Epithelial cell of proximal tubule (primary cell): ENCODE measurements around the gene RNF38. TPM values are rescaled to one million over a fixed set of nuclear protein-coding genes. Genes with fewer than 3 reads are reported as not detected.

Experiments used
- DNase-seq: peaks from one replicate; pipeline ENCODE4 v3.0.0-alpha.2; 2011; ENCODE audit warnings: low read depth
- H3K4me3 ChIP-seq: 2 replicates; pipeline ENCODE4 v1.5.1; 2011; ENCODE audit warnings: low read depth, mild to moderate bottlenecking, low read length
- total RNA-seq: library from RNA; depleted of rRNA; stranded (reverse); fragments of >200 nt; gene quantifications from 2 replicates; pipeline ENCODE4 v1.2.3, GENCODE V29; 2015
- TF ChIP-seq, protein P1 (sequence below): conservative IDR thresholded peaks from 2 replicates; pipeline ENCODE4 v1.5.1; 2012; ENCODE audit warnings: low read depth, mild to moderate bottlenecking, low read length

The RNF38 gene
- total RNA-seq, 1 donor from 2014 or later, result 15.8 TPM

DNA sequence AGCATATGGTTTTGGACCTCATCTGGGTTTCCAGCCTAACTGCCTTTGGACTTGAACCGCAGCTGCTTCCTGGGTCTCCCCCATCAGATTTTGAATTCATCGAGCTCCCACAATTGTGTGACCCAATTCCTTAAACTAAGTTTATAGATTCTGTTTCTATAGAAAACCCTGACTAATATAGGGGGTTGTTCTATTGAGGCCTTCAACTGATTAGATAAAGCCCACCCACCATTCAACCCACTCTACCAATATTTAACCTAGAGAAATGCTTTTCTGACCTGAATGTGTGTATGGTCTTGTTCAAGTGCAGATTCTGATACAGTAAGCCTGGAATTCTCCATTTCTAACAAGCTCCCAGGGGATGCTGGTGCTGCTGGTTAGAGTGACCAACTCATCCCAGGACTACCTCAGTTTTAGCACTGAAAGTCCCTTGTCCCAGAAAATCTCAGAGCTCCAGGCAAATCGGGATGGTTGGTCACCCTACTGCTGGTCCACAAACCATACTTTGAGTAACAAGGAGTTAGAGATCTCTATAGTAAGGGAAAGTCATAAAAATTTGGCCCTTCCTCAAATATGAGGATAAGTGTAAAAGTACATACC, 110.1 kb downstream of the RNF38 start:
- TF ChIP-seq, protein P1, sequence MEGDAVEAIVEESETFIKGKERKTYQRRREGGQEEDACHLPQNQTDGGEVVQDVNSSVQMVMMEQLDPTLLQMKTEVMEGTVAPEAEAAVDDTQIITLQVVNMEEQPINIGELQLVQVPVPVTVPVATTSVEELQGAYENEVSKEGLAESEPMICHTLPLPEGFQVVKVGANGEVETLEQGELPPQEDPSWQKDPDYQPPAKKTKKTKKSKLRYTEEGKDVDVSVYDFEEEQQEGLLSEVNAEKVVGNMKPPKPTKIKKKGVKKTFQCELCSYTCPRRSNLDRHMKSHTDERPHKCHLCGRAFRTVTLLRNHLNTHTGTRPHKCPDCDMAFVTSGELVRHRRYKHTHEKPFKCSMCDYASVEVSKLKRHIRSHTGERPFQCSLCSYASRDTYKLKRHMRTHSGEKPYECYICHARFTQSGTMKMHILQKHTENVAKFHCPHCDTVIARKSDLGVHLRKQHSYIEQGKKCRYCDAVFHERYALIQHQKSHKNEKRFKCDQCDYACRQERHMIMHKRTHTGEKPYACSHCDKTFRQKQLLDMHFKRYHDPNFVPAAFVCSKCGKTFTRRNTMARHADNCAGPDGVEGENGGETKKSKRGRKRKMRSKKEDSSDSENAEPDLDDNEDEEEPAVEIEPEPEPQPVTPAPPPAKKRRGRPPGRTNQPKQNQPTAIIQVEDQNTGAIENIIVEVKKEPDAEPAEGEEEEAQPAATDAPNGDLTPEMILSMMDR, result no peak
- H3K4me3 ChIP-seq, result no peak overlapping the region
- DNase-seq, result no peak

DNA sequence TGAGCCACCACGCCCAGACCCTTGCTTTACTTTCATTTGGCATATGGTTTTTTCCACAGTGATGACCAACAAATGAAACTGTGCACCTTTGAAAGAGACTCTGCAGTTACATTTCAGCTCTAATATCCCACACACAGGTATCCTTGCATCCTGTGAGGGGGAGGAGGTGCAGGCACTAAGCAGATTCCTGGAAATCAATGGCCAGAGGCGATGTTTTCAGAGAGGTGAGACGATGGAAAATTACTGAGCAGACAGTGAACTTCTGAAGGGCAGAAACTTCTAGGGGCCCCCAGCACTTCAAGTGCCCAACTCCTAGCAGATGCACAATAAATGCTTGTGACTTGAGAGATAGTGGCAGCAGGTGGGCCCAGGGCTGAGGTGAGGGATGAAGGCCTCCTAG, 112.0 kb downstream of the RNF38 start:
- no peak overlapping the region for H3K4me3 ChIP-seq
- TF ChIP-seq, protein P1, result no peak
- DNase-seq, result no peak

Other genes with a start within 250 kb of the RNF38 start
- gene CCIN, start 230.9 kb downstream of the RNF38 start, total RNA-seq, result 0.06 TPM in 1 of 2 replicates, not detected in the other
- gene CLTA, start 209.3 kb downstream of the RNF38 start, total RNA-seq, result 423 and 461 TPM in 2 replicates
- 23.4 and 23.9 TPM in 2 replicates for gene GNE, start 141.8 kb downstream of the RNF38 start, total RNA-seq
- gene MELK, start 172.6 kb upstream of the RNF38 start, total RNA-seq, result 64.5 and 87.8 TPM in 2 replicates